Measurements from ENCODE around the gene SGMS1.

GRCh38 chr10:50648089-50648934, 24.6 kb upstream of the SGMS1 start:
- TF ChIP-seq FOSL2 (IDR thresholded peaks at IDR 0.05; ENCODE audit: borderline replicate concordance, low read depth) = no peak
- no peak for TF ChIP-seq CHD2 (IDR thresholded peaks at IDR 0.05; ENCODE audit: low read length, partially characterized antibody)
- no peak for TF ChIP-seq CTCF (IDR thresholded peaks at IDR 0.05)
- TF ChIP-seq MAX (IDR thresholded peaks at IDR 0.05; ENCODE audit: low read depth) = no peak
- no peak for TF ChIP-seq SIN3A (IDR thresholded peaks at IDR 0.05; ENCODE audit: borderline replicate concordance, low read depth, low read length)
- TF ChIP-seq EZH2phosphoT487 (IDR thresholded peaks at IDR 0.05; ENCODE audit: borderline replicate concordance, low read depth) = no peak
